PFSK-1 (cell line): Measurements from ENCODE around the gene SCN2A.

Experiments used
- FOXP2 ChIP-seq: optimal IDR thresholded peaks from 2 replicates; pipeline ENCODE3; 2011; ENCODE audit warnings: borderline replicate concordance, control low read depth, inconsistent platforms; ENCODE audit not compliant: insufficient read depth; ENCODE audit errors: extremely low read length, extremely low read depth
- POLR2AphosphoS5 ChIP-seq: IDR thresholded peaks from 2 replicates; pipeline ENCODE4 v1.6.1; 2012; ENCODE audit warnings: low read depth, mild to moderate bottlenecking, control low read depth, low read length, moderate library complexity
- SIN3A ChIP-seq: IDR thresholded peaks from 2 replicates; pipeline ENCODE4 v1.6.1; 2012; ENCODE audit warnings: mild to moderate bottlenecking, low read length, moderate library complexity, borderline replicate concordance; ENCODE audit not compliant: insufficient read depth
- TAF1 ChIP-seq: IDR thresholded peaks from 2 replicates; pipeline ENCODE4 v1.6.1; 2012; ENCODE audit warnings: low read length, control low read depth, borderline replicate concordance; ENCODE audit not compliant: insufficient read depth
- TF ChIP-seq, protein P1 (sequence below), 2 experiments: IDR thresholded peaks; 2 replicates each; pipeline versions ENCODE4 v1.6.1 to v1.8.0; 2011 to 2012; ENCODE audit warnings: low read depth in 2 of 2, low read length in 2 of 2, control low read depth in 1 of 2, inconsistent platforms in 1 of 2, mild to moderate bottlenecking in 1 of 2, moderate library complexity in 1 of 2; ENCODE audit not compliant: insufficient read depth in 1 of 2

The SCN2A gene

DNA sequence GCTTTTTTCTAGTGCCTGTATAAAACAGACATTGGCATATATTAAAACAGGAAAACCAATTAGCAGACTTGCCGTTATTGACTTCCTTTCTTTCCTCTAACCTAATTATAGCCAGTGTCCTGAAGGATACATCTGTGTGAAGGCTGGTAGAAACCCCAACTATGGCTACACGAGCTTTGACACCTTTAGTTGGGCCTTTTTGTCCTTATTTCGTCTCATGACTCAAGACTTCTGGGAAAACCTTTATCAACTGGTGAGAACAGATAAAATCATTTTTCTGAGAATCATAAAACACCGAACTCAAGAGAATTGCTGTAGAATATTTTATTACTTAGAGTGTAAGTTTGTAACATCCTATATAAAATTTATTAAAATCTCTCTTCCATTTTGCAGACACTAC, 74.3 kb downstream of the SCN2A start:
- TF ChIP-seq TAF1 (no peak), FOXP2 (no peak), SIN3A (no peak), POLR2AphosphoS5 (no peak)
- TF ChIP-seq, protein P1, sequence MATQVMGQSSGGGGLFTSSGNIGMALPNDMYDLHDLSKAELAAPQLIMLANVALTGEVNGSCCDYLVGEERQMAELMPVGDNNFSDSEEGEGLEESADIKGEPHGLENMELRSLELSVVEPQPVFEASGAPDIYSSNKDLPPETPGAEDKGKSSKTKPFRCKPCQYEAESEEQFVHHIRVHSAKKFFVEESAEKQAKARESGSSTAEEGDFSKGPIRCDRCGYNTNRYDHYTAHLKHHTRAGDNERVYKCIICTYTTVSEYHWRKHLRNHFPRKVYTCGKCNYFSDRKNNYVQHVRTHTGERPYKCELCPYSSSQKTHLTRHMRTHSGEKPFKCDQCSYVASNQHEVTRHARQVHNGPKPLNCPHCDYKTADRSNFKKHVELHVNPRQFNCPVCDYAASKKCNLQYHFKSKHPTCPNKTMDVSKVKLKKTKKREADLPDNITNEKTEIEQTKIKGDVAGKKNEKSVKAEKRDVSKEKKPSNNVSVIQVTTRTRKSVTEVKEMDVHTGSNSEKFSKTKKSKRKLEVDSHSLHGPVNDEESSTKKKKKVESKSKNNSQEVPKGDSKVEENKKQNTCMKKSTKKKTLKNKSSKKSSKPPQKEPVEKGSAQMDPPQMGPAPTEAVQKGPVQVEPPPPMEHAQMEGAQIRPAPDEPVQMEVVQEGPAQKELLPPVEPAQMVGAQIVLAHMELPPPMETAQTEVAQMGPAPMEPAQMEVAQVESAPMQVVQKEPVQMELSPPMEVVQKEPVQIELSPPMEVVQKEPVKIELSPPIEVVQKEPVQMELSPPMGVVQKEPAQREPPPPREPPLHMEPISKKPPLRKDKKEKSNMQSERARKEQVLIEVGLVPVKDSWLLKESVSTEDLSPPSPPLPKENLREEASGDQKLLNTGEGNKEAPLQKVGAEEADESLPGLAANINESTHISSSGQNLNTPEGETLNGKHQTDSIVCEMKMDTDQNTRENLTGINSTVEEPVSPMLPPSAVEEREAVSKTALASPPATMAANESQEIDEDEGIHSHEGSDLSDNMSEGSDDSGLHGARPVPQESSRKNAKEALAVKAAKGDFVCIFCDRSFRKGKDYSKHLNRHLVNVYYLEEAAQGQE (IDR thresholded peaks at IDR 0.05; ENCODE audit: insufficient read depth in 1 of 2, low read depth in 2 of 2, low read length in 2 of 2), result no peak

GRCh38 chr2:165328272-165328671, 89.1 kb downstream of the SCN2A start:
- TF ChIP-seq, protein P1 (IDR thresholded peaks at IDR 0.05; ENCODE audit: insufficient read depth in 1 of 2, low read depth in 2 of 2, low read length in 2 of 2), result no peak
- TF ChIP-seq POLR2AphosphoS5 (no peak), TAF1 (no peak), SIN3A (no peak), FOXP2 (no peak)

DNA sequence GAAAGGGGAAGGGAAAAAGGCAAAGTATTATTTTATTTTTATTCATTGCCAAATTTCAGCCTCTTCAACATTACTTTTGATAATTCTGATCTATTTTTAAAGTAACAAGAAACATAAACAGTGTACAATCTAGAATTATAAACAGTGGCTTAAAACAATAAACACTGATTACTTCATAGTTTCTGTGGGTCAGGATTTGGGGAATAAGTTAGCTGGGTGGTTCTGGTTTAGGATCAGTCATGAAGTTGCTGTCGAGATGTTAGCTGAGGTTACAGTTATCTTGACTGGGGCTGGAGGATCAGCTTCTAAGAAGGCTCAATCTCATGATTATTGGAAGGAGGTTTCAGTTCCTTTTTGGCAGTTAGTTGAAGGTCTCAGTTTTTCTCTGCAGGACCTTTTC, 109.2 kb downstream of the SCN2A start:
- TF ChIP-seq SIN3A, result no peak
- no peak for TF ChIP-seq FOXP2
- TF ChIP-seq, protein P1 (IDR thresholded peaks at IDR 0.05; ENCODE audit: insufficient read depth in 1 of 2, low read depth in 2 of 2, low read length in 2 of 2), result no peak
- no peak for TF ChIP-seq TAF1
- TF ChIP-seq POLR2AphosphoS5, result no peak

DNA sequence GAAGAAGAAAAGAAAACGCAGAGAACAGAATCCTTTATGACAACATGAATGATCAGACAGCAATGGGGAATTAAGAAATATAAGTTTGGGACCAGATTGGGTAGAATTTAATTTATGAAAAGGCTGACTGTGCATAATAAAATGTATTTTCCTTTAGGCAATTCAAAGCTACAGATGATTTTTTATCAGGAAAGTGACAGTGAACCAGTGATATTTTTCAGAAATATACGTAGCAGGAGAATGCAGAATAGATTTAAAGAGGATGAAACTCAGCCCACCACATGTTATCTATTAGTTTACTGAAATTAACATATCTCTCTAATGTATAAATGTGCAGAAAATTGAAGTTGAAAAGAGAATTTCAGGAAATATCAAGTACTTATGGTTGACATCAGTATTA, 110.0 kb downstream of the SCN2A start:
- no peak for TF ChIP-seq POLR2AphosphoS5
- no peak for TF ChIP-seq TAF1
- TF ChIP-seq, protein P1 (IDR thresholded peaks at IDR 0.05; ENCODE audit: insufficient read depth in 1 of 2, low read depth in 2 of 2, low read length in 2 of 2), result no peak
- no peak for TF ChIP-seq SIN3A
- no peak for TF ChIP-seq FOXP2

GRCh38 chr2:165357758-165358157, 118.5 kb downstream of the SCN2A start:
- TF ChIP-seq TAF1 (no peak), SIN3A (no peak), FOXP2 (no peak), POLR2AphosphoS5 (no peak)
- TF ChIP-seq, protein P1 (IDR thresholded peaks at IDR 0.05; ENCODE audit: insufficient read depth in 1 of 2, low read depth in 2 of 2, low read length in 2 of 2), result no peak
